Nephron (organoid): ENCODE results near the gene RGS2.

Source experiments
- H3K27ac Mint-ChIP-seq, 3 experiments: 2 replicates each; pipeline ENCODE4 v1.8.0; 2020; ENCODE audit warnings: mixed read lengths in 3 of 3, mild to moderate bottlenecking in 2 of 3, moderate library complexity in 1 of 3
- H3K27me3 Mint-ChIP-seq: 2 replicates; pipeline ENCODE4 v1.8.0; 2021; ENCODE audit warnings: low read depth, mild to moderate bottlenecking, moderate library complexity, mixed read lengths
- H3K36me3 Mint-ChIP-seq: 2 replicates; pipeline ENCODE4 v1.8.0; 2020; ENCODE audit warnings: low read depth, mixed read lengths
- H3K4me1 Mint-ChIP-seq: 2 replicates; pipeline ENCODE4 v1.8.0; 2020; ENCODE audit warnings: mixed read lengths
- H3K4me3 Mint-ChIP-seq, 3 experiments: 2 replicates each; pipeline ENCODE4 v1.8.0; 2020; ENCODE audit warnings: mild to moderate bottlenecking in 3 of 3, mixed read lengths in 3 of 3, moderate library complexity in 2 of 3
- H3K9me3 Mint-ChIP-seq: 2 replicates; pipeline ENCODE4 v1.8.0; 2020; ENCODE audit warnings: mixed read lengths
- CTCF ChIP-seq, 3 experiments: fragments of 200-600 bp; sonication (generic); IDR thresholded peaks; one replicate each; pipeline ENCODE4 v1.5.0; 2021; ENCODE audit warnings: antibody characterized with exemption in 3 of 3; ENCODE audit not compliant: unreplicated experiment in 3 of 3

Gene RGS2

GRCh38 chr1:192764675-192765074 lies 44.2 kb upstream of the RGS2 start:
- Mint-ChIP-seq H3K4me3 (no peak overlapping the region), H3K36me3 (no peaks in the 10 kb centered on the region), H3K9me3 (no peaks in the 10 kb centered on the region), H3K27me3 (no peaks in the 10 kb centered on the region), H3K4me1 (no peaks in the 10 kb centered on the region), H3K27ac (no peak overlapping the region)
- no peak for TF ChIP-seq CTCF (IDR thresholded peaks at IDR 0.05; ENCODE audit: unreplicated experiment in 3 of 3)

DNA sequence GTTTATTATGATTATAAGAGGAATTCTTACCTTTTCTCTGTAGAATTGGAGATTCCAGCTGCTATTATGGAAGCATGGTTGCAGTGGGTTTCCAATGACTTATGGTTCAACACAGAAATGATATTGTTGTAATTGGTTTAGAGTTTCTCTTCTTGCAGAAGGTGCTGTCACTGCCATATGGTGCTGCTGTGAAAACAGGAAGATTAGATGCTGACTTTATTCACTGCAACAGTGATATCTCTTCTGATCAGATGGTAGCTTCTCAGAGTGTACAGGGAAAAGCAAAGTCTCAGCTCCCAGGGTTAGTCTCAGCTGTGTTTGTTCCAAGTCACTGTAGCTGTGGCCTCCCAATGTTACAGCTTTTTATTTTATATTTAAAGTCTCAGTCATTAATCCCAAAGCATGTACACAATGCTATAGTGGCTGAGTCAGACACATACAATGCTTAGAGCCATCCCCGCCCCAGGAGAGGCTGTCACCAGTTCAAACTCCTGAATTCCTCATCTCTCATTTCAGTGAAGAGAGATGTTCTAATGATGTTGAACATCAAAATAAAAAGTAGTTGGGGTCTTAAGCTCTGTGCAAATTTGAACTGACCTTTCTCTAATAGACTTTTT lies 42.7 kb upstream of the RGS2 start:
- no peak for TF ChIP-seq CTCF (IDR thresholded peaks at IDR 0.05; ENCODE audit: unreplicated experiment in 3 of 3)
- H3K4me1 Mint-ChIP-seq, result no peaks in the 10 kb centered on the region
- no peaks in the 10 kb centered on the region for H3K27me3 Mint-ChIP-seq
- no peak overlapping the region for H3K27ac Mint-ChIP-seq
- no peaks in the 10 kb centered on the region for H3K36me3 Mint-ChIP-seq
- H3K9me3 Mint-ChIP-seq, result no peaks in the 10 kb centered on the region
- no peak overlapping the region for H3K4me3 Mint-ChIP-seq

GRCh38 chr1:192766876-192767275 lies 42.0 kb upstream of the RGS2 start:
- no peaks in the 10 kb centered on the region for H3K36me3 Mint-ChIP-seq

DNA sequence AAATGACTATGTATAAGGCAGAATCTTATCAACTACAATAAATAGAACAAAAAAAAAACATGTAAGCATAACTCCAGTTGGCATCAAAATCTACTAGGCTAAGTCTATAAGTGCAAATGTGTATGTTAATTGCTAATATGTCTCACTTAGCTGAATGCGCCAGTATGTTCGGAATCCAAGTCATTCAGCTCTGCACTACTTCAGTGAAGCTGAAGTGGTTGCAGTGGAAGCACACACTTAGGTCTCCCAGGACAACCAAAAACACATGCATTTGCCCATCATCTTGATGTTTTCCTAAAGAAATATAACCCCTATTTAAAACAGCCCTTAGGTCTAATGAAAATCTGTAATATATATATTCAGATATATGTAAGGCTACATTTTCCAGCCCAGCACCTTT lies 41.0 kb upstream of the RGS2 start:
- no peaks in the 10 kb centered on the region for H3K9me3 Mint-ChIP-seq

More at GRCh38 chr1:192766876-192767275, 42.0 kb upstream of the RGS2 start:
- no peak for TF ChIP-seq CTCF (IDR thresholded peaks at IDR 0.05; ENCODE audit: unreplicated experiment in 3 of 3)
- no peaks in the 10 kb centered on the region for H3K9me3 Mint-ChIP-seq
- no peaks in the 10 kb centered on the region for H3K4me1 Mint-ChIP-seq
- H3K27ac Mint-ChIP-seq, result no peak overlapping the region
- no peak overlapping the region for H3K4me3 Mint-ChIP-seq
- H3K27me3 Mint-ChIP-seq, result no peaks in the 10 kb centered on the region

GRCh38 chr1:192768463-192768862 lies 40.4 kb upstream of the RGS2 start:
- no peak for TF ChIP-seq CTCF (IDR thresholded peaks at IDR 0.05; ENCODE audit: unreplicated experiment in 3 of 3)
- Mint-ChIP-seq H3K4me1 (no peaks in the 10 kb centered on the region), H3K4me3 (no peak overlapping the region), H3K27ac (no peak overlapping the region), H3K9me3 (no peaks in the 10 kb centered on the region), H3K36me3 (no peaks in the 10 kb centered on the region), H3K27me3 (no peaks in the 10 kb centered on the region)

More for the DNA sequence above, 41.0 kb upstream of the RGS2 start:
- Mint-ChIP-seq H3K36me3 (no peaks in the 10 kb centered on the region), H3K27ac (no peak overlapping the region), H3K27me3 (no peaks in the 10 kb centered on the region), H3K4me1 (no peaks in the 10 kb centered on the region), H3K4me3 (no peak overlapping the region)
- no peak for TF ChIP-seq CTCF (IDR thresholded peaks at IDR 0.05; ENCODE audit: unreplicated experiment in 3 of 3)

GRCh38 chr1:192771341-192771740 lies 37.5 kb upstream of the RGS2 start:
- Mint-ChIP-seq H3K27me3 (no peaks in the 10 kb centered on the region), H3K4me3 (no peak overlapping the region), H3K4me1 (no peaks in the 10 kb centered on the region), H3K27ac (no peak overlapping the region), H3K36me3 (no peaks in the 10 kb centered on the region), H3K9me3 (no peaks in the 10 kb centered on the region)
- TF ChIP-seq CTCF (IDR thresholded peaks at IDR 0.05; ENCODE audit: unreplicated experiment in 3 of 3), result no peak
